ENCODE measurements around the gene IRF2BP1.

The IRF2BP1 gene

GRCh38 chr19:45885556-45886426, at the start of gene IRF2BP1:
IRF2BP1 (minus strand) TSS chr19:45886141; CDS start chr19:45885774, 367 bp downstream.
- DNase-seq = peak; percentile 91

DNA sequence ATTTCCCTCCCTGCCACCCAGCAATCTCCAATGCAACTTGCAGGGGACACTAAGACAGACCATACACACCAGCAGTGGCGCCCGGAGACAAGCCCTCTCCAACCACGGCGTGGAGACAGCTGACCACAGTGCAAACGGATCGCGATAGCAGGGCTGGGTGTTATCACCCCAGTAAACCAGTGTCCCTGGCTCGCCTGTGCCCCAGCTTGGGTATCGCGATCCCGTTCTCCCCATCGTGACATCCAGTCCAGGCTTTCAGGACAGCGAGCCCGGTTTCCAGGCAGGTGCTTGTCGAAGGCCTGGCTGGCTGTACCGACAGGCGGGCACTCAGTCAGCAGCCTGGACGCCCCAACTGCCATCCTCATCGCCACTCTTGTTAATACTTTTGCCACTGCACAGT, 49.3 kb upstream of the IRF2BP1 start:
- no peak for DNase-seq

DNA sequence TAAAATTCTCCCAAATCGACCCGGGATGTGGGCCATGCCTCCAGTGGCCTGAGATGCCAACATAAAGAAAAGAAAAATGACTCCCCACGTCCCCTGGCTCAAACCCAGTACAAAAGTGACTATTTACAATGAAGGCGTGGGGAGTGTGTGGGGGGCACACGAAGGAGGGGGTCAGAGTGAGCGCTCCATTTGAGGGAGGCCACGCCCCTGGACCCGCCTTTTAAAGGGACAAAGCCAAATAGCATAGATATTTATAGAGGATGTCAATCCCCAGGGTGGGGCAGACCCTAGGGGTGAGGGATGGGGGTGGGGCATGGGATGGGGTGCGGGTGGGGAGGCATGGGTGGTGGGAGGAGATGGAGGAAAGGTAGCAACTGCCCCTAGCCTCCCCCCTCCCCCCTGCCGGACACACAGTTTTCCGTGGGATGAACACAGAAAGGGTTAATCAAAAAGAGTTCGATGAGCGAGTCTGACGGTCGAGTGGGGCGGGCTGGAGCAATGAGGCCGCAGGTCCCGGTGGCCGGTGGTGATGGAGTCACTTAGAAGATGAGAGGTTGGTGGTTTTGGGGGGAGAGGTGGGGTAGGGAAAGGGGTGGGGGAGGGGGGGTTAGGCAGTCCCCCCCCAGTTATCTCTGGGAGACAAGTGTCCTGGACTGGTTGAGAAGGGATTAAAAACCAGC, 48.8 kb upstream of the IRF2BP1 start:
- DNase-seq = no peak

DNA sequence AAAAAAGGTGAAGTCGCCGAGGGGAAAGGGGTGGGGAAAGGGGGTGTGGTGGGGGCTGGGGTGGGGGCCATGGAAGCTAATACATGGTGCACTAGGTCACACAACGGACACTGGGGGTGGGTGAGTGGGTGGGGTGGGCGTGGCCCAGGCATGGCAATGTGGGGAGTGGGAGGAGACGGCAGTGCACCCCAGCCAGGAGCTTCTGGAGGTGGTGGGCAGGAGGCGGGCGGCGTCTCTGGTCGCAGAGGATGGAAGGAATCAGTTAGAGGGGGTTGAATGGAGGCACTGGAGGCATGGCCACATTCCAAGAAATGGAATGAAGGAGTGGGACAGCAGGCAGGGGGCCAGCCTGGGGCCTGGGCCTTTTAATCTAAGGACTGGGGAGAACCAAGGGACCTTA, 47.8 kb upstream of the IRF2BP1 start:
- no peak for DNase-seq

GRCh38 chr19:45931055-45931454, 45.1 kb upstream of the IRF2BP1 start:
- no peak for DNase-seq

DNA sequence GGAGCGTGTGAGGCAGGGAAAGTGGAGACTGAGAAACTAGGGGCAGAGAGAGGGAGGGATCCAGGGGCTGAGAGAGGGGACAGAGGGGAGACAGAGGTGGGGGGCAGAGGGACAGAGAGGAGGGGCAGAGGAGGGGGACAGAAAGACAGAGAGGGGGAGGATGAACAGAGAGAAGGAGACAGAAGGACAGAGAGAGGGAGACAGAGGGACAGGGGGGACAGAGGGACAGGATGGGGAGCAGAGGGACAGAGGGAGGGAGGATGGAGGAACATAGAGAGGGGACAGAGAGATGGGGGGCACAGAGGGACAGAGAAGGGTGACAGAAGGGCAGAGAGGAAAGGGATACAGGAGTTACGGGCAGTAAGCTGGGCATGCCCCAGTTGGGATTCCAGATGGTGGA, 43.3 kb upstream of the IRF2BP1 start:
- no peak for DNase-seq

DNA sequence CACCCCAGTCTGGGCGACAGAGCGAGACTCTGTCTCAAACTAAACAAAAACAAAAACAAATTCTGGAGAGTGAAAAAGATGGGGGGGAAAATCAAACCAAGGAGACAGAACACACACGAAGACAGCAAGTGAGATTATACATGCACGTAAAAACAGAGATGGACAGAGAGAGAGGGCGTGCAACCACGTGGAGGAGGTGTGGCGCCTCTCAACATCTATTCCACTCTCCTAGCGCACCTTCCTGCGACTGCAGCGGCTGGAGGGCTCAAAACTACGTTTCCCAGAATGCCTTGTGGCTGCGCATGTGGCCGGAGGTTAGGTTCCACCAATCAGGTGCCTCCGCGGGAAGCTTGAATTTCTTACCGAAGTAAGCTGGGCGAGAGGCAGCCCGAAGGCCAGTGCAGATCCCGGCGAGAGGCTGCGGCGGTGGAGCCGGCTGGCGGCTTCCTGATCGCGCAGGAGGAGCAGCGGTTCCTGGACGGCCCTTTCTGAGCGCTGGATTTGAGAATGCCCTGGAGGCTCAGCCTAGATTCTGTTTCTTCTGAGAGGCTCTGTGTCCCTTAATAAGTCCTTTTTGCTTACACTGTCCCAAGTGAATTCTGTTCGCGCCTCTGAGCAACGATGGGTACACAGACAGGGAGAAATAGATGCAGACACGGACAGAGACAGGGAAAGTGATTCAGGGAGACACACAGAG, 41.8 kb upstream of the IRF2BP1 start:
- DNase-seq = peak; percentile 88

DNA sequence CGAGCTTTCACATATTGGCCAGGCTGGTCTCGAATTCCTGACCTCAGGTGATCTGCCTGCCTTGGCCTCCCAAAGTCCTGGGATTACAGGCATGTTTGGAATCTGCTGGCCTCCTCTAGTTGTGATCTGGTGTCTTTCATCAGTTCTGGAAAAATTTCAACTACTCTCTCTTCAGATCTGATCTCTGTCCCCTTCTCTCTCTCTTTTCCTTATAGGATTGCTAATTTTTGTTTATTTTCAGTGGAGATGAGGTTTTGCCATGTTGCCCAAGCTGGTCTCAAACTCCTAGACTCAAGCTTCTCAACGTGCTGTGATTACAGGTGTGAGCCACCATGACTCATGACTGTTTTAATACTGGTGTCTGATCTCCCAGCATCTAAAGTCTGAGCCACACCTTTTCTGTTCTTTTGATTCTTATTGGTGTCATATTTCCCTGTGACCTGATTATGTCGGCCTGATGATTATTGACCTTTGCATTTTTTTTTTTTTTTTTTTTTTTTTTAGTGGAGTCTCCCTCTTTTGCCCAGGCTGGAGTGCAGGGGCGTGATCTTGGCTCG, 39.0 kb upstream of the IRF2BP1 start:
- DNase-seq = no peak

DNA sequence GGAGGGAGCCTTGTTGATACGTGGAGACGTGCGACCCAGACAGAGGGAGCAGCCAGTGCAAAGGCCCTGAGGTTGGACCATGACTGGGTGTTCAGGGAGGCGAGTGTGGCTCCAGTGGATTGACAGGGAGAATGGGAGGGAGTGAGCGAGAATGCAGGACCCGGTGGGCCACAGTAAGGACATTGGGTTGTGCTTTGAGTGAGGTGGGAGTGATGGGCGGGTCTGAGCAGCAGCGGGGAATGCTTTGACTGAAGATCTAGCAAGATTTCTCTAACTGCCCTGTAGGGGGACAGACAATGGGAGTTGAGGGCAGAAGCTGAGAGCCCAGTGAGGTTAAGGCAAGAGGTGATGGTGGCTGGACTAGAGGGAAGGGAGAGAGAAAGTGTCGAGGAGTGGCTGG, 36.3 kb upstream of the IRF2BP1 start:
- no peak for DNase-seq

- no peak for DNase-seq
These were observed 34.5 kb upstream of the IRF2BP1 start for GRCh38 chr19:45920458-45920857.

- no peak for DNase-seq
These were observed 33.7 kb upstream of the IRF2BP1 start for GRCh38 chr19:45919678-45920077.

- DNase-seq = no peak
These were observed 32.8 kb upstream of the IRF2BP1 start for GRCh38 chr19:45918721-45919120.

DNA sequence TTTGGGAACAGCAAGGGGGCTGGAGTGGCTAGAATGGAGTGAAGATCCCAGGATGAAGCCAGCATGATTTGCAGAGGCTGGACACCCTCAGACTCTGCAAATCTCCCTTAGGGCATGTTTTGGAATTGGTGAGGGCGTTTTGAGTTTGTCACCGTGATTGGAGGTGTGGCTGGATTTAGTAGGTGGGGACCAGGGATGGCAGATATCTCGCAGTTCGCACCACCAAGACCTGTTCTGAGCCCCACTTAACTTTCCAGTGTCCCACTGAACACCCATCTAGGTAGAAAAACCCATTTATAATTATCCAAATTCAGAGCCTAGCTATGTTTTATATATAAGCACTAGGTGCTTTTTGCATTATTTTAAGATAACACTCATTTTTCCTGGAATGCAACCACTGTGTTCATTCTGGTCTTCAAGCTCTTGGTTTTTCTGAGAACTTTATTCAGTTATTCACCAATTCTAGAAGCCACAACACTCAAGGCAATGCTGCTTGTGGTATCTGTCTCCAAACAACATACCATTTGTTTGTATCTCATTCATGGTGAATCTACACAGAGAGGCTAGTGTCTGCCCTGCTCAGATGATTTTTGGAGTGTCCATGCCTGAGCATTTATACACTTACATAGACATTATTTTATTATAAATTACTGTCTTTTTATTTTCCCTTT, 31.6 kb upstream of the IRF2BP1 start:
- no peak for DNase-seq

- DNase-seq = no peak
These were observed 28.2 kb upstream of the IRF2BP1 start, which contains the start of gene NANOS2 for GRCh38 chr19:45913874-45914830. NANOS2 (minus strand) TSS chr19:45914778; CDS start chr19:45914693, 85 bp downstream.

DNA sequence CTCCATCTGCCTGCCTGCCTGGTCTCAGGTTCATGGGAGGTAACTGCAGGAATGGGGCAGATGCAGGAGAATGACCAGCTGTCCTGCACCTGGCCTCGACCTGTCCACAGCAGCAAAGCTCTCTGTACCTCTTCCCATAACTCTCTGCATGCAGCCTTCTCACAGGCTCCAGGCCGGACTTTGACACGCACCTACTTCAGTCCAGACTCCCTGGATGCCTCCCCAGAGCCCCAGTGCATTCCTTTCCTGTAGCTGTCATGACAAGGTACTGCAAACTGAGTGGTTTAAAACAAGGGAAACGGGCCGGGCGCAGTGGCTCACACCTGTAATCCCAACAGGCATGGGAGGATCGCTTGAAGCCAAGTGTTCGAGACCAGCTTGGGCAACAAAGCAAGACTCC, 25.4 kb upstream of the IRF2BP1 start:
- DNase-seq = no peak

GRCh38 chr19:45908956-45909355, 23.0 kb upstream of the IRF2BP1 start:
- no peak for DNase-seq

DNA sequence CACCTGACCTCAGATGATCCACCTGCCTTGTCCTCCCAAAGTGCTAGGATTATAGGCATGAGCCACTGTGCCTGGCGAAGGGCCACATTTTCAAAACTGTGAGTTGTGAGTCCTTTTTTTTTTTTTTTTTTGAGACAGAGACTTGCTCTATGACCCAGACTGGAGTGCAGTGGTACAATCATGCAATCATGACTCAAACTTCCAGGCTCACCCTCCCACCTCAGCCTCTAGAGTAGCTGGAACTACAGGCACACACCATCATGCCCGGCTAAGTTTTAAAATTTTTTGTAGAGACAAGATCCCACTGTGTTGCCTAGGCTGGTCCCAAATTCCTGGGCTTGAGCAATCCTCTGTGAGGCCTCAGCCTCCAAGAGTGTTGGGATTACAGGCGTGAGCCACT, 20.3 kb upstream of the IRF2BP1 start:
- DNase-seq = no peak

- no peak for DNase-seq
These were observed 19.1 kb upstream of the IRF2BP1 start for GRCh38 chr19:45905011-45905410.

- peak; percentile 99 for DNase-seq
These were observed 17.0 kb upstream of the IRF2BP1 start for GRCh38 chr19:45902651-45903625.
